NCI-H748 (cell line): ENCODE data around the gene SOWAHC.

Source experiments
- DNase-seq: peaks from one replicate; lab custom pipeline; 2025; ENCODE audit not compliant: unreplicated experiment; lab: John Stamatoyannopoulos, UW

The SOWAHC gene

GRCh38 chr2:109645412-109646184, 31.4 kb downstream of the SOWAHC start:
- no peak for DNase-seq

- DNase-seq: no peak
Measured at GRCh38 chr2:109646961-109647360, 32.8 kb downstream of the SOWAHC start.

GRCh38 chr2:109647636-109648035, 33.5 kb downstream of the SOWAHC start:
- DNase-seq: no peak

GRCh38 chr2:109648041-109648527, 33.9 kb downstream of the SOWAHC start:
- no peak for DNase-seq

- no peak for DNase-seq
Measured at GRCh38 chr2:109649736-109650695, 35.9 kb downstream of the SOWAHC start.

GRCh38 chr2:109654326-109655050, 40.3 kb downstream of the SOWAHC start:
- no peak for DNase-seq

GRCh38 chr2:109655287-109655686, 41.1 kb downstream of the SOWAHC start:
- DNase-seq: no peak

- no peak for DNase-seq
Measured at GRCh38 chr2:109659396-109660045, 45.4 kb downstream of the SOWAHC start.

- DNase-seq: no peak
Measured at GRCh38 chr2:109660046-109660860, 46.1 kb downstream of the SOWAHC start.

GRCh38 chr2:109662889-109663288, 48.7 kb downstream of the SOWAHC start:
- no peak for DNase-seq

GRCh38 chr2:109663721-109664120, 49.6 kb downstream of the SOWAHC start:
- DNase-seq: peak; percentile 8

- no peak for DNase-seq
Measured at GRCh38 chr2:109666466-109666865, 52.3 kb downstream of the SOWAHC start.
